PC-9 (cell line): ENCODE data around the gene CKB. TPM values are rescaled to one million over a fixed set of nuclear protein-coding genes. Genes with fewer than 3 reads are reported as not detected.
A peak's percentile ranks its signal among the peaks of the same experiment; 100 is the strongest.

ENCODE experiments used
- BruUV-seq: library from RNA; stranded (reverse); fragments of 400-500 nt; replicated peaks from 2 replicates; lab custom pipeline; 2021; lab: Mats Ljungman, UMichigan
- CTCF ChIA-PET: fragments of 300-600 bp; sonication (Branson Sonifier 250); formaldehyde crosslinking; loops from one replicate; lab custom pipeline; 2022; ENCODE audit warnings: antibody characterized with exemption; lab: Charles Lee
- POLR2A ChIA-PET: fragments of 300-600 bp; sonication (Branson Sonifier 250); formaldehyde crosslinking; loops from one replicate; lab custom pipeline; 2022; ENCODE audit warnings: antibody characterized with exemption; ENCODE audit not compliant: unreplicated experiment; lab: Charles Lee
- DNase-seq, 2 experiments: peaks; one replicate each; pipeline versions ENCODE4 v3.0.0 to v3.0.0-alpha.2; 2015 to 2022; ENCODE audit warnings: mixed read lengths in 1 of 2
- H2AFZ ChIP-seq: fragments of 200-600 bp; sonication (generic); 2 replicates; pipeline ENCODE4 v1.8.1; 2017; ENCODE audit warnings: antibody characterized with exemption
- H3F3A ChIP-seq: fragments of 200-600 bp; sonication (generic); 2 replicates; pipeline ENCODE4 v1.8.1; 2017; ENCODE audit warnings: antibody characterized with exemption, mild to moderate bottlenecking, low read depth; ENCODE audit not compliant: insufficient read depth
- H3K27ac ChIP-seq: fragments of 200-600 bp; sonication (generic); 2 replicates; pipeline ENCODE4 v1.6.1; 2016; ENCODE audit warnings: mixed run types
- H3K27me3 ChIP-seq: fragments of 200-600 bp; sonication (generic); 2 replicates; pipeline ENCODE4 v1.6.1; 2016; ENCODE audit warnings: low read depth, mixed run types; ENCODE audit not compliant: insufficient read depth
- H3K36me3 ChIP-seq: fragments of 200-600 bp; sonication (generic); 2 replicates; pipeline ENCODE4 v1.6.1; 2016; ENCODE audit warnings: low read depth, mixed run types
- H3K4me1 ChIP-seq: fragments of 200-600 bp; sonication (generic); replicated peaks from 2 replicates; pipeline ENCODE4 v1.6.1; 2016; ENCODE audit warnings: mixed run types; ENCODE audit not compliant: insufficient read depth
- H3K4me2 ChIP-seq: fragments of 200-600 bp; sonication (generic); 2 replicates; pipeline ENCODE4 v1.6.1; 2017; ENCODE audit warnings: mixed run types
- H3K4me3 ChIP-seq: fragments of 200-600 bp; sonication (generic); 2 replicates; pipeline ENCODE4 v1.6.1; 2016; ENCODE audit warnings: mixed run types
- H3K79me2 ChIP-seq: fragments of 200-600 bp; sonication (generic); 2 replicates; pipeline ENCODE4 v1.6.1; 2017; ENCODE audit warnings: low read depth, mixed run types
- H3K9me2 ChIP-seq: fragments of 200-600 bp; sonication (generic); 2 replicates; pipeline ENCODE4 v1.8.1; 2017; ENCODE audit warnings: mild to moderate bottlenecking; ENCODE audit not compliant: insufficient read depth
- H3K9me3 ChIP-seq: fragments of 200-600 bp; sonication (generic); 2 replicates; pipeline ENCODE4 v1.8.1; 2016; ENCODE audit warnings: low read depth; ENCODE audit not compliant: insufficient read depth
- H4K20me1 ChIP-seq: fragments of 200-600 bp; sonication (generic); 2 replicates; pipeline ENCODE4 v1.8.1; 2017; ENCODE audit not compliant: insufficient read depth
- EZH2 ChIP-seq: fragments of 200-600 bp; sonication (generic); IDR thresholded peaks from 2 replicates; pipeline ENCODE4 v1.8.0; 2017; ENCODE audit warnings: antibody characterized with exemption, low read depth
- intact Hi-C: fragments of 100-400 bp; cut with micrococcal nuclease; formaldehyde crosslinking; loops from one replicate; pipeline ENCODE4 v1.10.0; 2022; ENCODE audit not compliant: unreplicated experiment
- total RNA-seq: library from RNA; stranded (reverse); gene quantifications from 2 replicates; pipeline ENCODE4 v1.2.3, GENCODE V29; 2021
- TF ChIP-seq, protein P1 (sequence below): fragments of 200-600 bp; sonication (generic); conservative IDR thresholded peaks from 2 replicates; pipeline ENCODE4 v1.6.1; 2017; ENCODE audit warnings: mixed run types, antibody characterized with exemption, mild to moderate bottlenecking, moderate library complexity

The CKB gene
- total RNA-seq, 1 experiment from 2014 or later: 64.4 TPM

DNA sequence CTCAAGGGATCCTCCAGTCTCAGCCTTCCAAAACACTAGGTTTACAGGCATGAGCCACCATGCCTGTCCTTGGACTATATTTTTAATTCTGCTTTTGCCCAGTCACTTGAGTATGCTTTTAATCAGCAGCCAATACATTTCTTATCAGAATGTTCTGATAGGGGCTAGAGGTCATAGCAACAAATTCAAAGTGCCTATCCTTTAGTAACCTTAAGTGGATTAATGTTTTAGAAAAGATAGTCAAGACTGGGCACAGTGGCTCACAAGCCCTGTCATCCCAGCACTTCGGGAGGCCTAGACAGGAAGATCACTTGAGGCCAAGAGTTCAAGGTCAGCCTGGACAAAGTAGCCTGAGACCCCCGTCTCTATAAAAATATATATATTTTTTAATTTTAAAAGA is 37.1 kb downstream of the CKB start:
- H2AFZ ChIP-seq: no peak overlapping the region
- POLR2A ChIA-PET: no interaction called here
- H3K9me3 ChIP-seq: no peaks in the 10 kb centered on the region
- no peaks in the 10 kb centered on the region for H3K4me1 ChIP-seq
- peaks cover 43% of the 10 kb centered on the region for H3F3A ChIP-seq
- no peak overlapping the region for H3K4me2 ChIP-seq
- H3K27me3 ChIP-seq: no peaks in the 10 kb centered on the region
- H4K20me1 ChIP-seq: peaks cover 27% of the 10 kb centered on the region
- H3K4me3 ChIP-seq: no peak overlapping the region
- no peak for TF ChIP-seq EZH2
- TF ChIP-seq, protein P1, sequence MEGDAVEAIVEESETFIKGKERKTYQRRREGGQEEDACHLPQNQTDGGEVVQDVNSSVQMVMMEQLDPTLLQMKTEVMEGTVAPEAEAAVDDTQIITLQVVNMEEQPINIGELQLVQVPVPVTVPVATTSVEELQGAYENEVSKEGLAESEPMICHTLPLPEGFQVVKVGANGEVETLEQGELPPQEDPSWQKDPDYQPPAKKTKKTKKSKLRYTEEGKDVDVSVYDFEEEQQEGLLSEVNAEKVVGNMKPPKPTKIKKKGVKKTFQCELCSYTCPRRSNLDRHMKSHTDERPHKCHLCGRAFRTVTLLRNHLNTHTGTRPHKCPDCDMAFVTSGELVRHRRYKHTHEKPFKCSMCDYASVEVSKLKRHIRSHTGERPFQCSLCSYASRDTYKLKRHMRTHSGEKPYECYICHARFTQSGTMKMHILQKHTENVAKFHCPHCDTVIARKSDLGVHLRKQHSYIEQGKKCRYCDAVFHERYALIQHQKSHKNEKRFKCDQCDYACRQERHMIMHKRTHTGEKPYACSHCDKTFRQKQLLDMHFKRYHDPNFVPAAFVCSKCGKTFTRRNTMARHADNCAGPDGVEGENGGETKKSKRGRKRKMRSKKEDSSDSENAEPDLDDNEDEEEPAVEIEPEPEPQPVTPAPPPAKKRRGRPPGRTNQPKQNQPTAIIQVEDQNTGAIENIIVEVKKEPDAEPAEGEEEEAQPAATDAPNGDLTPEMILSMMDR: no peak
- no TSS peak for BruUV-seq
- CTCF ChIA-PET: interaction anchor here (0.7 kb wide), 1 partner anchor 37 kb away, joined by 7 read pairs; no protein-coding TSS in a partner anchor
- no peak overlapping the region for H3K27ac ChIP-seq
- peaks cover 53% of the 10 kb centered on the region for H3K36me3 ChIP-seq
- intact Hi-C loops: no loop called here
- H3K9me2 ChIP-seq: no peaks in the 10 kb centered on the region
- no peaks in the 10 kb centered on the region for H3K79me2 ChIP-seq
- DNase-seq: no peak

DNA sequence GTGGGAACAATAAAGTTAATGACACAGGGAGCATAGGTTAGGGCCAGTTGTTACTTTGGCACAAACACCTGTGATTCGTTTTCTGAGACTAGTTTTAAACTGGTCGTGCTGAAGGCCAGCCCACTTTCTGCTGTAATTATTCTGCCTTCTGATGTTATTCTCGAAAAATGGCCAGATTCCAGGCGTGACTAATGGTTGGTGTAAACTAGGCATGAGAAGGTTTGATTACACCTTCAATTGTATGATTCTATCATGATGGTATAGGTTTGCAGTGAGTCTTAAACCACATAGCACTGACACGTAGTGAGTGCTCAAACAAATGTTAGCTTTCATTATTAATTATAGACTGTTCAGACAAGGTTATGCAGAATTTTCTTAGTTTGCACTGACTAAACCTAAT is 39.0 kb downstream of the CKB start:
- no peaks in the 10 kb centered on the region for H3K27me3 ChIP-seq
- peak overlapping the region; percentile 25; the same call in 1 of the 2 replicates for H3K27ac ChIP-seq
- no peak overlapping the region for H2AFZ ChIP-seq
- peaks cover 25% of the 10 kb centered on the region for H4K20me1 ChIP-seq
- BruUV-seq: no TSS peak
- no peak overlapping the region for H3K4me3 ChIP-seq
- POLR2A ChIA-PET: no interaction called here
- DNase-seq: peak; percentile 45 to 58
- H3F3A ChIP-seq: peaks cover 52% of the 10 kb centered on the region
- intact Hi-C loops: no loop called here
- CTCF ChIA-PET: no interaction called here
- peaks cover 56% of the 10 kb centered on the region for H3K36me3 ChIP-seq
- no peaks in the 10 kb centered on the region for H3K9me3 ChIP-seq
- H3K4me2 ChIP-seq: no peak overlapping the region
- H3K9me2 ChIP-seq: no peaks in the 10 kb centered on the region
- no peaks in the 10 kb centered on the region for H3K4me1 ChIP-seq
- TF ChIP-seq, protein P1: no peak
- TF ChIP-seq EZH2: no peak
- H3K79me2 ChIP-seq: no peaks in the 10 kb centered on the region

DNA sequence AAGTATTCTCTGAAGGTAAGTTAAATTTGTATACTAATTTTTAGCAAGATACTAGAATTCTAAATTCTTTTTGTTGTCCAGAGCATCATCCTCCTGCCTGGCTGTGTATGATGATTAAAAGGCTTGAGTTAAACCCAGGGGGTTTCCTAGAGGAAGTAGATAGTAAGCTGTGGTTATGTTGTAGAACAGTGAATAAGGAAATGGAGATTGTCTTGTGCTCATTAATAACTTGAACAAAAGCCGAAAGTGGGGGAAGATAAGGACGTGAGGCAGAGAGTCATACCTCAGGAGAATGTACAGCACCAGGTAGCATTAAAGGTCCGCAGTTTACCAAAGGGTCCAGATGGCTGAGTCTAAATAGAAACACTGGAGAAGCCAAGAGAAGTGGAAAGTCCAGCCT is 42.0 kb downstream of the CKB start:
- no peak for DNase-seq
- intact Hi-C loops: no loop called here
- Histone ChIP-seq H3K9me3 (no peaks in the 10 kb centered on the region), H3K4me1 (no peaks in the 10 kb centered on the region), H2AFZ (no peak overlapping the region), H3K4me2 (no peak overlapping the region), H3K27me3 (no peaks in the 10 kb centered on the region), H3K9me2 (no peaks in the 10 kb centered on the region), H3K36me3 (peaks cover 68% of the 10 kb centered on the region), H4K20me1 (peaks cover 39% of the 10 kb centered on the region), H3K27ac (no peak overlapping the region), H3K4me3 (no peak overlapping the region), H3F3A (peaks cover 66% of the 10 kb centered on the region), H3K79me2 (no peaks in the 10 kb centered on the region)
- ChIA-PET CTCF (no interaction called here), POLR2A (no interaction called here)
- BruUV-seq: no TSS peak
- TF ChIP-seq, protein P1: no peak
- no peak for TF ChIP-seq EZH2
